SHP77 (cell line): Measurements from ENCODE around the gene LOXL3.
A peak's percentile ranks its signal among the peaks of the same experiment; 100 is the strongest.

Experiments used
- DNase-seq, 2 experiments: peaks; one replicate each; lab custom pipeline; 2025; lab: John Stamatoyannopoulos, UW

LOXL3 gene

GRCh38 chr2:74550231-74550630, 3.5 kb downstream of the LOXL3 start:
- DNase-seq = no peak

- DNase-seq = peak; percentile 46 to 67
These were observed 4.6 kb downstream of the LOXL3 start for GRCh38 chr2:74548900-74549826.

- peak; percentile 55 to 67 for DNase-seq
These were observed 5.3 kb downstream of the LOXL3 start for GRCh38 chr2:74548285-74548899.

GRCh38 chr2:74546004-74546403, 7.7 kb downstream of the LOXL3 start:
- no peak for DNase-seq

- DNase-seq = peak in 1 of 2 experiments; percentile 7
These were observed 9.1 kb downstream of the LOXL3 start for GRCh38 chr2:74544634-74545033.

GRCh38 chr2:74542978-74543377, 10.8 kb downstream of the LOXL3 start:
- no peak for DNase-seq

- DNase-seq = no peak
These were observed 13.5 kb downstream of the LOXL3 start for GRCh38 chr2:74540291-74540690.

GRCh38 chr2:74538881-74539339, 14.8 kb downstream of the LOXL3 start:
- DNase-seq = no peak

GRCh38 chr2:74537140-74537539, 16.6 kb downstream of the LOXL3 start:
- no peak for DNase-seq

- DNase-seq = no peak
These were observed 17.4 kb downstream of the LOXL3 start for GRCh38 chr2:74536166-74536950.

GRCh38 chr2:74535440-74535965, 18.2 kb downstream of the LOXL3 start:
- DNase-seq = no peak

GRCh38 chr2:74534411-74534810, 19.3 kb downstream of the LOXL3 start:
- no peak for DNase-seq

- DNase-seq = no peak
These were observed 20.3 kb downstream of the LOXL3 start for GRCh38 chr2:74533464-74533863.

GRCh38 chr2:74532222-74532621, 21.5 kb downstream of the LOXL3 start:
- no peak for DNase-seq

- DNase-seq = no peak
These were observed 22.1 kb downstream of the LOXL3 start for GRCh38 chr2:74531666-74532065.

GRCh38 chr2:74530239-74531187, 23.2 kb downstream of the LOXL3 start:
- DNase-seq = no peak

GRCh38 chr2:74529357-74530238, 24.1 kb downstream of the LOXL3 start, which contains the start of the genes AUP1 and HTRA2:
AUP1 (minus strand) TSS chr2:74529706; CDS start chr2:74529629, 77 bp downstream.
HTRA2 (plus strand) TSS chr2:74529933; CDS start chr2:74530007, 74 bp downstream.
- peak; percentile 96 to 98 for DNase-seq

- no peak for DNase-seq
These were observed 25.0 kb downstream of the LOXL3 start for GRCh38 chr2:74528600-74529356.

GRCh38 chr2:74527741-74528140, 26.0 kb downstream of the LOXL3 start:
- DNase-seq = no peak
